ENCODE measurements around the gene ZNF76. TPM values are rescaled to one million over a fixed set of nuclear protein-coding genes. Genes with fewer than 3 reads are reported as not detected.

ZNF76 gene
- 12.9 TPM for total RNA-seq

DNA sequence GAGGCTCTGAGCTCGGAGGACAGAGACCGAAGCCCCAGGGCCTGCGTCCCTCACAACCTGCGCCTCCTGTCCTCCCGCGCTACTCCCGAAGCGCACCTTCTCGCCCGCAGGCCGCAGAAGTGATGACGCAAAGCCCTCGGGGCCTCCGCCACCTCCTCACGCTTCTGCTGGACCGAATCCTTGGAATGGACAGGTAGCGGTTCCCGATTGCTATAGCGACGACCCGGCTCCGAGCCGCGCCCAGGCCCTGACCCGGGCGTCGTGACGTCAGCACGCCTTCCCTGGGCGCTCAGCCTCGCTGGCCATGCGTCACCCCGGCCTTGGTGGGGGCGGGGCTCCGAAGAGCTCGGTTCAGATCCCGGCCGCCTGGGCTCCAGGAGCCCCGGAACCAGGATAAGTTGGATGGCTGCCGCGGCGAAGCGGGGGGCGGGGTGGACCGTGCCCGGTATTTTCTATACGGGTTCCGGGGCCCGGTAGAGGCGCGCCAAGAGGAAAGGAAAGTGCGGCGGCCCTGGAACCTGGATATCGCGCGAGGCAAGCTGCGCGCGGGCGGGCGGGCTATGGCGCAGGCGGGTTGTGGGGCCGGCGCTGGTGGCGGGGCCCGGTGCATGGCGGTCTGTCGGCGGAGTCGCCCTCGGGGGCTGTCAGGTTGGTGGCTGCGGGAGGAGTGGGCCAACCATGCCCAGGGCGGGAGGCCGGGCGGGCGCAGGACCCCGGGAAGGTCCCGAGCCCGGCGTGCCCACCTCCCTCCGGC, at the start of gene ZNF76:
ZNF76 (plus strand) TSS at position 542 of the 754 bp plus-strand sequence. CDS start 21,417 bp downstream, outside the sequence.
- DNase-seq: peak; percentile 96

DNA sequence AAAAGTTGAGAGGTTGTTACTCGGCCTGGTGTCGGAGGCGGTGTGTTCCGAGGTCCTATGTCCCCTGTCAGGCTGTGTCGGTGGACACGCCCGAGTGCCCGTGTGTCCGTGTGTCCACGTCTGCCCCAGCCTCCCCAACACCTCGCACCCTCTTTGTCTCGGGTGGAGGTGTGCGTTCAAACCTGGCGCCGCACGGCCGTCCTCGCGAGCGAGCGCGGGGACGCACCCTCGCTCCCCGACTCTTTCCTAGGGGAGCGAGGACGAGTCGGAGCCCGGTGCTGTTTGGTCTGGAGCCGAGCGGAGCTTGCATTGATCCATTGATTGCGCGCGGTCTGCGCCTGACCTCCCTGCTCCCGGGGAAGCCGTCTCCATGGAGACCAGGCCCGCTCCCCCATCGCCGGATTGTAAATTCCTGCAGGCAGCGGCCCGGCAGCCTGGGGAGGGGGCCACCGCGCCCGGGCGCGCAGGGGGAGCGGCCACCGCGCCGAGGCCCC, 46.2 kb upstream of the ZNF76 start:
- DNase-seq: no peak

DNA sequence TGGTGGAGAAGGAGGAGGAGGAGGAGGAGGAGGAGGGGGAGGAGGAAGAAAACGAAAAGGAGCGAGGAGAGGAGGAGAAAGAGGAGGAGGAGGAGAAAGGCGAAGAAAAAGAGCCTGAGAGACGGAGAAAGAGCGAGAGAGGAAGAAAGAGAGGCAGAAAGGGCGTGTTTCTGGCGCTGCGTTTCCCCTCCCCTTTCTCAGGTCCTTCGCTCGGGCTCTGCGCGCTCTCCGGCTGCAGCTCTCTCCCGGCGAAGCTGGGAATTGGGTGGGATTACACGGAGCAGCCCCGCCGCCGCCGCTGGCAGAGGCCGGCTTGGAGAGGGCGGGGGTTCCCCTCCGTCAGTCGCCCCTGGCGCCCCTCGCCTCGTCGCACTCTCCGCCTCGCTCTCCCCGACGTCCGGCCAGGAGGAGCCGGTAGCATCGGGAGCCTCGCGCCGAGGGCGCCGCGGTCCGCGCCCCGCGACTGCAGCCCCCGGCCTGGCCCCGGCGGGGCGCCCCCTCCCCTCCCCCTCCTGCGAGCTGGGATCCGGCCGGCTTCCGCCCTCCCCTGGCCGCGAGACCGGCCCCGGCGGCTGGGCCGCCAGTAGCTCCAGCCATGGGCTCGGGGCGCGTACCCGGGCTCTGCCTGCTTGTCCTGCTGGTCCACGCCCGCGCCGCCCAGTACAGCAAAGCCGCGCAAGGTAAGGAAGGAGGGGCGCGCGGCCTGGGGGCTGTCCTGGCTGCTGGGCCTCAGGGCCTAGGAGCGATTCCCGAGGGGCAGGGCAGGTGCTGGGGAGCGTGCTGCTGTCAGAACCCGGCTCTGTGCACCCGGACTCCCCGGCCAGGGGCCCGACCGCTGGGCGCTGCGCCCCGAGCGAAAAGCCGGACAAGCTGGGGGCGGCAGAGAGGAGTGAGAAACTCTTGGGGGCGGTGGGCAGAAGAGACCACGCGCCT, 45.4 kb upstream of the ZNF76 start, which contains the start of gene SCUBE3:
SCUBE3 (plus strand) TSS at position 133 of the 933 bp plus-strand sequence; CDS start at position 596, 463 bp downstream.
- DNase-seq: no peak

DNA sequence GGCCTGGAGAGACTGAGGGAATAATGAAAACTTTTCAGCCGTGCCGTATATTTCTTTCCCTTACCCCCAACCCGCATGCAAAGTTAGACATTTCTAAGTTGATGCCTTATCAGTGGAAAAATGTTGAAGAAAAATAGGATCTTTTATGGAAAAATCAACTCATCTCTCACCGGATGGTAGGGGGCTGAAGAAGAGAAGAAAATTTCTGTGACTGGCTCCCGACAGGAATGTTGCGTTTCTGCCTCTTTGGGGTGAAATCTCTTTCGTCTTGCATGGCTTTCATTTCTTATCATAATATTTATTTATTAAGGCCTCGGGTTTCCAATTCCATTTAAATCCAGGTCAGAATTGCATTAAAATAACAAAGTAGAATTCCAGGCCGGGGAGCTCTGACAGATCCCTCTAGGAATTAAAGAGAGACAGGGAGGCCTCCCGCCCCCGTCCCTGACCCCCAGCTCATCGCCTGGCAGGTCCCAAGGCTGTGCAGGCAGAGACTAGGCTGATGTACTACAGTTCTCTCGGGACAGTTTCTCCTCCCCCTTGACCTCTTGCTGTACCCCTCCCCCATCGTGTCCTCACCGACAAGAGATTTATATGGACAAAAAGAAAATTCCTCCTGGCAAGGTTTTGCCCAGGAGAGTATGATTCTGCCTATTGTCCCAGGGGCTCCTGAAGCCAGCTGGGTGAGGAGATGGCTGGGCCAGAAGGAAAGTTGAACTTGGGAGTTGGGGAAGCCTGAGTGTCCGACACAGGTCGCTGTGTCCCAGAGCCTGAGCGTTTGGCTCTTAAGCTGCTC, 44.5 kb upstream of the ZNF76 start:
- no peak for DNase-seq

DNA sequence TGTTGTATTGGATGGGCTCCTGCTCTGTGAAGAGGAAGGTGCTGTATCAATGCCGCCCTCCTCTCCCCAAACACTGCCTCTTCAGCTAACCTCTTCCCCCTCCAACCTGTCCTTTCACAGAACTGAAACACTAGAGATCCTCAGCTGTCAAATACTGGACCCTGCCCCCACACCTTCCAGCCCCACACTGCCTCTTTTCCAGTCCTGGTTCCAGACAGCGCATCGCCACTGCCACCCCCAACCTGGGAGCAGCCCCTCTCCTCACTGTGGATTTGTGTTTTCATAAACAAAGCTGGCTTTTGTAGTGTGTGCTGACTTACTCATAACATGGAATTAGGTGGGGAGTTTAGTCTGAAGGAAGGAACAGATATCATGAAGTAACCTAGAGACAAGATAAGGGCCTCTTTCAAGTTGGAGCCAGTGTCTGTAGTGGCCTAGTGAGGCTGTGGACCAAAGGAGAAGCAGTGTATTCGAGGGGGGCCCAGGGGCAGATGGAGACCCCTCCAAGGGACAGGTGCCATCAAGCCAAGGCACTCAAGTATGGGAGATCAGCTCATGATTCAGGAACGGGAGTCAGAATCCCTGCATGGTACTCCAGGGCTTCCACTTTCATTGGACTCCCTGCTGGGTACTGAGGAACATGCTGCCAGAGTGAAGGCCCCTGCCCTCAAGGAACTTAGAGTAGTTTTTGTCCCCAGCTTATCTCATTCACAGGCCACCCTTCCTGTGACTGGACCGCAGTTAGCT, 43.7 kb upstream of the ZNF76 start:
- DNase-seq: no peak

DNA sequence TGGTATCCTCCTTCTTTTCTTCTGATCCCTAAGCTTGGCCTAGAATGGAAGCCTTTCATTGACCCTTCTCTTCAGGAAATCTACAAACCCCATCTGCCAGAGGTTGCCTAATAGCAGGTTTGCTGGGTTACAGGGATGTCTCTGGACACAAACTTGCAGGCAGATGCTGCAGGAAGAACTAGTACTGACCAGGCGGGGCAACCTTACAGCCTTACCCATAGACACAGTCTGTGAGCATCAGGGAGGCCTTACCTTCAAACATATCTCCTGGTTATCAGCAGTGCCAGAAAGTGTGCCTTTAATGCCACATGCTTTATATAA, 43.2 kb upstream of the ZNF76 start:
- DNase-seq: no peak

DNA sequence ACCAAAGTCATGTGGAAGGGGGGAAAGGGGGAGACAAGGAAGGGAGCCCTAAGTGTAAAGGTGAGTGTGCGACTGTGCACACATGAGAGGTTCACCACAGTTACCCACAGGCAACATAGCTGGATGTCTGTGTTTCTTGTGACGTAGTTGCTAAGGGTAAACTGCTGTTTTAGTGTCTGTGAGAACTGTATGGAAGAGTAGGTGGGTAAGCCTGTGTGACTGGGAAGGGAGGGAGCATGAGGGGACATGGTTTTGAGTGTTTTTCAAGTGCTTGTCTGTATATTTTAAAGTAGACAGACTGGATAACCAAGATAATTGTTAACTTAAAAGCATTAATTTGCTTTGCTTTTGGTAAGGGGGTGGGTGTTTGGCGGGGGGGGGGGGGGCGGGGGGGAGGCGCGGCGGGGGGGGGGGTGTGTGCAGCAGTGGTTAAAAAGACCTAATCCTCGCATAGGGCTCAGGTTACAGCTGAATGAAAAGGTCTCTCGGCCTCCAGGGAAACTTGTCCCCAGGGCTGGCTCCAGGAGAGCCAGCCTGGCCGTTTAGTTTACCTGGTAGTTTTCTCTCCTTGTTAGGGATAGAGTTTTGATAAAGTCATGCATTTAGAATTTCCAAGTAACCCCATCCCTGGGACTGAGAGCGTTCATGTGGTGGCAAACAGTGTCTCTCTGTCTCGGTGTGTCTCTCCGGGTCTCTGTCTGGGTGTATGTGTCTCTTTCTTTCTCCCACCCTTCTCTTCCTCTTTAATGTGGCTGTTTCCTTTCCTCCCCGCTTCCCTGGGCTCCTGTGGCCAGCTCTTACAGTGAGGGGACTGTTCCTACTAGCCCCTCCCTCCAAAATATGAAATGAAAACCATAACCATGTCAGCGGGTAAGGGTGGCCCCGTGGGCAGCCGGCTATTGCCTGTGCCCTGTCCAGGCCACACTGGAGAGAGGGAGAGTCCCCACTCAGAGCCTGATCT, 42.4 kb upstream of the ZNF76 start:
- DNase-seq: no peak

DNA sequence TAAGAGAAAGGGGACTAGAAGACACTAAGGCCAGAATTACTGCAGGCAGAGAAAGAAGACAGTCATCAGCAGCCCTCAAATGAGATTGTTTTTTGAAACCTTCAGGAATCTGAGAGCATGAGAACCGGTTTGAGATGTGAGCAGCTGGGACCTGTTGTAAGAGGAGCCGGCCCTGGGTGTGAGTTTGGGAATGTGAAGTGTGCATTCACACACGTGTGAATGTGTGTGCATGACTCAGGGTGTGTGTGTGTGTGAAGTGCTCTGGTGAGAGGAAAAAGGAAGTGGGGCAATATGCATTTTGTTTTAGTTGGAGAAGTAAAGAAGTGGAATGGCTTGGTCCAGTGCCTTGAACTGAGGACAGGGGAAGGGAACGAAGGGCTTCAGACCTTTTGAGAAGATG, 41.5 kb upstream of the ZNF76 start:
- DNase-seq: no peak

DNA sequence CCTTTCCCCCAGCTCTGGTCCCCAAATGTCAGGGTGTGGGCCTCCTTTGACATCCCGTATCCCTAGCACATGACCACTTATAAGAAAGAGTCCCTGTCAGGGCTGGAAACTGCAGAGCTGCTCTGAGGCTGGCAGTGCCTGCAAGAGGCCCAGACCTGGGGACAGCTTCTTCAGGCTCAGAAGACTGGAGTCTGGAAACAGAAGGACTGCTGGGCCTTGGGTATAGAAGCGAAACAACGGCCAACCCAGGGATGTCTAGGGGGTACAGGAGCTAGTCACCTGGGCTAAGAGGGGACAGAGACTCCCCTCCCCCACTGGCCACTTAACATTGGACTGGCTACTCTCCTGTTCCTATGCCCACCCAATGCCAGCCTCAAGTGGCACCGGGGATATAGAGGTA, 41.1 kb upstream of the ZNF76 start:
- no peak for DNase-seq

DNA sequence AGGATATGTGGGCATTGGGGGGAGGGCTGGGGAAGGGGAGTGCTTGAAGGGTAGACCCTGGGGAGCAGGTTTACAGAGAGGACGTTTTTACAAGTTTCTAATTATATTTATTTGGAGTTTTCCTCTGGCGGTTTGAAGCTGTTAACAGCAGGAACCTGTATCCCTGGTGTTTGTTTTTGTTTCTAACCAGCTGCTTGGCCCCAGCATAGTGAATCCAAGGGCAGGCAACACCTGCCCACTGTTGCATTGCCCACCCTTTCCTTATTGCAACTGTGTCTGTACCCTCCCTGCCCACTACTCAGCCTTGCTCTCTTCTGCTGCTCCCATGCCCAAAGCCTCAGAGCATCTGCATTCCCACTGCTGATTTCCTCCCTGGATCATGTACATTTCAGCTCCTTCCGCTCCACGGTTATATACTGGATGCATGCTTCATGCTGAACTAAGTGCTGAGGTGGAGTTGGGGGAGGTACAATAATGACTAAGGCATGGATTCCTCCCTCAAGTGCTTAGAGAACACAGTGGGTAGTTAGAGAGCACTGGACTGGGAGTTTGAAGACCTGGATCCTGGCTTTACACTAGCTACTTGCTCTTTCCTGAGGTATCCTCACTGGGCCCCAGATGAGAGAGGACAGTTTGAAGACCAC, 39.7 kb upstream of the ZNF76 start:
- no peak for DNase-seq

DNA sequence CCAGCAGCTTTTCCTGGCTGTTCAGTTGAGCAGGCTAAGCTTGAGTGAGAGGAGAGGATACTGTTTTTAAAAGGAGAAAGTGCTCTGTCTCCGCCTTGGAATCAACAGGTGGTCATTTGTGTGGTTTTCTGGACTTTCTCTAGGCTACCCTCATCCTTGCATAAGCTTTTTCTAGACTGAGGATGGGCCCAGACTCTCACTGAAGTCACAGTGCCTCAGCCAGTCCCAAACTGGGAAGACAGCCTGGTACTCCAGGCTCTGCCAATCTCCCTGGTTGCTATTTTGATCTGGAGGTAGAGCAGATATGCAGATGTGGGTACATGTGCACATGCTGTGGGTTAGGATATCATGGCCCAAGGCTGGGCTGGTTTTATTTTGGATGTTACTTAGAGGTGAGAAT, 38.8 kb upstream of the ZNF76 start:
- DNase-seq: no peak

DNA sequence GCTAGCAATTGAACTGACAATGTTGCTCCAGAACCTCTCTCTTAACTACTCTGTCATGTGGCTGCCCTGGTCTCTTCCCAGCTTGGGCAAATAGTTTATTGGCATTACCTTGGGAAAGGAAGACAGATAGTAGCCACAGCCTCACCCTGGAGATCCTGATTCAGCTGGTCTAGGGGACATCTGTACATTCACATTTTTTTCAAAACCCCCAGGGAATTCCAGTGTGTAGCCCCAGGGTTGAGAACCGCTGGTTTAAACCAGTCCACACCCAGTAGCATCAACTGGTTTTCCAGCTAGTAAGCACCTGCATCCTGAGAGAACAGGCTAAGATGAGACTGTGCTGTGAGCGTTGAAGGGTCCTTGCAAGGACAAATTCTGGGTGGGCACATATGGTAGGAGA, 36.1 kb upstream of the ZNF76 start:
- no peak for DNase-seq

DNA sequence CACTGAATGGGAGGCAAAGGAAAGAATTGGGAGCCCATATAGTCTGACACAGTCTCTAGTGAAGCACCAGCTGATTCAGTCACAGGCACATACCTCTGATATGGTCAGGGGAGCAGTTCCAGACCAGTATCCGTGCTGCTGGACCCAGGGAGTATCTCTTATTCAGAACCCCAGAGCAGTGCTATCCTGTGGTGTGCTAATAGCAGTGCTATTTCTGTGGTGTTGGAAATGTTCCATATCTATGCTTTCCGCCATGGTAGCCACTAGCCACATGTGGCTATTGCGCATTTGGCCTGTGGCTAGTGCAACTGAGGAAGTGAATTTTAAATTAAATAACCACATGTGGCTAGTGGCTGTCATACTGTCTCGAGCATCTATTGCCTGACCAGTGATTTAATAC, 34.8 kb upstream of the ZNF76 start:
- DNase-seq: no peak

DNA sequence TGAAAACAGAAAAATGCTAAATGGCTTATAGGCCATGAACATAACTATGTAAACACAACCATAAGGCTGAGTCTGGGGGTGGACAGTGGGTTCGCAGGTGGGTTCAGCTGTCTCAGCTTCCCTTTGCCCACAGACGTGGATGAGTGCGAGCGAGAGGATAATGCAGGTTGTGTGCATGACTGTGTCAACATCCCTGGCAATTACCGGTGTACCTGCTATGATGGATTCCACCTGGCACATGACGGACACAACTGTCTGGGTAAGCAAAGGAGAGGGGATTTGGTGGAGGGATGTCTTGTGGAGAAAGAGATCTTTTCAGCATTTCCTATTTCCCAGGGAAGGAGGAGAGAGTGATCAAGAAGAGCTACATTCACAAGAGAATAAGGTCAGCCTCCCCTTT, 31.1 kb upstream of the ZNF76 start:
- DNase-seq: no peak

DNA sequence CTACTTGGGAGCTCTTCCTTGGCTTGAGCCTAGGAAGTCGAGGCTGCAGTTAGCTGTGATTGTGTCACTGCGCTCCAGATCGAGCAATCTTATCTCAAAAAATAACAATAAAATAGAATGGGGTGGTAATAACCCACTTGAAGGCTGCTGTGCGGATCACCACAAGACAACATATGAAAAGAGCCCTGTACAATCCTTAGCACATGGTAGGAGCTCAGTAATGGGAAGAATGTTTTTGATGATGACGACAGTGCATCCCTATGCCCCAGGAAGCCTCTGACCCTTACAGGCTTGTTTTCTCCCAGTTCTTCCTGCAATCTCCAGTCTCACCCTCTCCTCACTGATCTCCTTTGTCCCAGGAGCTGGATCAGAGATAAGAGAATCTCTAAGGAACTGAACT, 30.2 kb upstream of the ZNF76 start:
- no peak for DNase-seq

DNA sequence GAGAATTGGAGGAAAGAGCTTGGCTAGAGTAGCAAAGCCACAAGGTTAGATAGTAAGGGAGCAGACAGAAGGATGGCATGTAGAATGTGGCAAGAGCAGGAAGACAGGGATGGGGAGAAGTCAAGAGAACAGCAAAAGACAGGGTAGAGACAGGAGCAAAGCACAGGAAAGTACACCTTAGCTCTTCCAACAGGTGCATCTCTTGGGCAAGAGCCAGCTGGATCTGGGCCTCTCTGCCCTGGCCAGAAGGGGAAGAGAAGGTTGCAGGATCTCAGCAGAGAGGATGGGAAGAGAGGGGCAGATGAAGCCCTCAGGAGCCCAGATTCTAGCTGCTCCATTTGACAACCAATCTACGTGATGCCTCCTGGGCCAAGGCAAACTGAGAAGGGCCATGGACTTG, 29.0 kb upstream of the ZNF76 start:
- DNase-seq: no peak

DNA sequence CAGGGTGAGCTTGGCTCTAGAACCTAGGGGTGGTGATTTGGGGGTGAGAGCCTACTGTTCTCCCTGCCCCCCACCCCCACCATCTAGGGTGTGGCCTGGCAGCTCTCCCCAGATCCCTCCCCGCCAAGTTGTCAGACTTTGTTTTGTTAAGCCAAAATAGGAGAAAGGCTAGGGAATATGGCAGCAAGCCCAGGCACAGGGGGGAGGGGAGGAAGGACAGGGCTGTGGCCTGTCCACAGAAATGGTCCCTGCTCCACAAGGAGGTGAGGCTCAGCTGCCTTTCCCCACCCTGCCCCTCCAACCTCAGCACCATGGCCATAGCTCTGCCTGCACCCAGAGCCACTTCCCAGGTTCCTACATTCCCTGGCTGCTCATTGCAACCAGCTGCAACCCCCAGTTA, 28.6 kb upstream of the ZNF76 start:
- no peak for DNase-seq

DNA sequence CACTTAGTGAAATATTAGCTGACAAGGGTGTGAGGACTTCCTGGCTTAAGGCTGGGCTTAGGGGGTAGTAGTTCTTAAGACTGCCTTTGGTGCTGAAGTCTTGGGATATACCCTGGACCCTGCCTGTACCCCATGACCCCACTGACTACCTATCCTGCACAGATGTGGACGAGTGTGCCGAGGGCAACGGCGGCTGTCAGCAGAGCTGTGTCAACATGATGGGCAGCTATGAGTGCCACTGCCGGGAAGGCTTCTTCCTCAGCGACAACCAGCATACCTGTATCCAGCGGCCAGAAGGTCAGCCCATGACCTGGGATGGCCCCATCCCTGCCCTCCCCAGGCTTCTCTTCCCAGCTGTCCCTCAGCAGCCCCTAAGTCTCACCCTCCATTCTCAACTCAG, 28.0 kb upstream of the ZNF76 start:
- no peak for DNase-seq

DNA sequence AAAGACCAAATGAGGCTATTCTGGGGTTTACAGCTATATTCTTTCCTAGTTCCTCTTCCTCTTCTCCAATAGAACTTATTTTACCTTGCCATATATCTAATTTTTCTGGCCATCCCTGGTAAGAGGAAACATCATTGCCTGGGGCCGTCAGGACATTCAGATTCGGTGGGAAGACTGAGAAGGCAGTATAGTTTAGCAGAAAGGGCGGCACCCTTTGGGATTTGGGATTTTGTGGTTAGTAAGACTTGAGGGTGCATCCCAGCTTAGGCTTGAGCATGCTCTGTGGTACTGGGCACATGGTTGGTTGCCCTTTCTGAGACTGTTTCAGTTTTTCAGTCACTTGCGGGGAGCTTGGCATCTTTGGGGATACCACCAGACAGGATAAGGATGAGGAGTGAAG, 24.6 kb upstream of the ZNF76 start:
- no peak for DNase-seq

DNA sequence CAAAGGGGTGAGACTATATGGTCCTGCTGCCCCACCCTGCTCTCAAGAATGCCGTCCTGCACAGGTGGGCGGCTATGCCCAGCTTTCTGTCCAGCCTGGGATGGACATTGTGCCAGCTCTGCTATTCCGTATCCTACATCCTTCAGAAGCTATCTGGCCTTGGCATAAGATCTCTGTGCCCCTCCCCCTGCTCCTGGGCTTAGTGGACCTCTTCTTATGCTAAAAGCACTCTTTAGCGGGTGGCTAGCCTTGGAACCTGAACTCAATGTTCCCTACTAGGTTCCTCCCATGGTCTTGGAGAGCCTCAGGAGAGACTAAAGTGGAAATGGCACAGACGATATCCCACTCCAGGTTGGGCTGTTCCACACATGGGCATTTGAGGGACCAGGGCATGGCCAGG, 23.3 kb upstream of the ZNF76 start:
- DNase-seq: no peak

Measured in skin of body (tissue), 2 donors.